HCT116 (cell line): ENCODE results near the gene GSAP. TPM values are rescaled to one million over a fixed set of nuclear protein-coding genes. Genes with fewer than 3 reads are reported as not detected.

Experiments
- ATAC-seq: fragments of 200-7000 bp; cut with Tn5 transposase; 2 replicates; pipeline ENCODE4 v1.9.1; 2020; ENCODE audit warnings: mild to moderate bottlenecking, moderate library complexity
- BruUV-seq: library from RNA; stranded (reverse); fragments of 400-500 nt; replicated peaks from 2 replicates; lab custom pipeline; 2021; lab: Mats Ljungman, UMichigan
- CTCF ChIA-PET: fragments of 300-600 bp; sonication (Branson Sonifier 250); formaldehyde crosslinking; loops from one replicate; lab custom pipeline; 2021; ENCODE audit warnings: antibody characterized with exemption; lab: Charles Lee
- POLR2A ChIA-PET: fragments of 300-600, 350-600 bp; sonication (Branson Sonifier 250); formaldehyde crosslinking; loops from one replicate; lab custom pipeline; 2021; ENCODE audit warnings: antibody characterized with exemption; lab: Charles Lee
- RAD21 ChIA-PET, 2 experiments: fragments of 300-600 bp; sonication (Branson Sonifier 250); formaldehyde crosslinking; loops; one replicate each; lab custom pipeline; 2023; ENCODE audit warnings: low total read pairs in 2 of 2; ENCODE audit not compliant: uncharacterized antibody in 2 of 2, unreplicated experiment in 2 of 2, low non-redundant PET in 1 of 2; lab: Charles Lee
- DNase-seq: peaks from one replicate; pipeline ENCODE4 v3.0.0-alpha.2; 2010; ENCODE audit warnings: low read depth, low spot score
- H2AFZ ChIP-seq: fragments of 200-600 bp; shearing (Covaris generic), sonication (generic); 2 replicates; pipeline ENCODE4 v1.6.1; 2017; ENCODE audit warnings: low read depth, mixed run types, mixed read lengths, antibody characterized with exemption, low read length; ENCODE audit not compliant: poor library complexity, severe bottlenecking
- H3K27ac ChIP-seq: 2 replicates; pipeline ENCODE4 v1.5.1; 2012; ENCODE audit warnings: low read depth, low read length
- H3K27me3 ChIP-seq: fragments of 200-600 bp; sonication (generic); 2 replicates; pipeline ENCODE4 v1.6.1; 2016; ENCODE audit warnings: mixed run types, low read length, mixed read lengths; ENCODE audit not compliant: insufficient read depth
- H3K36me3 ChIP-seq, 2 experiments: fragments of 200-500 bp in 1 of 2; fragments of 200-600 bp in 1 of 2; sonication (Bioruptor generic) in 1 of 2; sonication (generic) in 1 of 2; 2 replicates each; pipeline versions ENCODE4 v1.5.1 to v1.6.1; 2014 to 2016; ENCODE audit warnings: low read length in 2 of 2, inconsistent platforms in 1 of 2, mixed read lengths in 1 of 2, mixed run types in 1 of 2; ENCODE audit not compliant: insufficient read depth in 2 of 2, control insufficient read depth in 1 of 2
- H3K4me1 ChIP-seq, 2 experiments: fragments of 200-600 bp in 1 of 2; sonication (generic) in 1 of 2; 2 replicates each; pipeline versions ENCODE4 v1.5.1 to v1.6.1; 2012 to 2017; ENCODE audit warnings: low read length in 2 of 2, inconsistent platforms in 1 of 2, mild to moderate bottlenecking in 1 of 2, mixed read lengths in 1 of 2, mixed run types in 1 of 2, moderate library complexity in 1 of 2; ENCODE audit not compliant: insufficient read depth in 2 of 2, control insufficient read depth in 1 of 2
- H3K4me2 ChIP-seq: fragments of 200-600 bp; sonication (generic); 2 replicates; pipeline ENCODE4 v1.6.1; 2017; ENCODE audit warnings: mixed run types, low read length, mixed read lengths
- H3K4me3 ChIP-seq, 2 experiments: fragments of 200-600 bp in 1 of 2; sonication (generic) in 1 of 2; replicated peaks in 1 of 2; 2 replicates each; pipeline ENCODE4 v1.5.1; 2011 to 2016; ENCODE audit warnings: low read length in 2 of 2, control low read depth in 1 of 2, low read depth in 1 of 2, mild to moderate bottlenecking in 1 of 2, mixed read lengths in 1 of 2, mixed run types in 1 of 2
- H3K79me2 ChIP-seq: fragments of 200-600 bp; sonication (generic); 2 replicates; pipeline ENCODE4 v1.6.1; 2017; ENCODE audit warnings: mild to moderate bottlenecking, mixed run types, low read length, moderate library complexity, mixed read lengths; ENCODE audit not compliant: insufficient read depth
- H3K9ac ChIP-seq: fragments of 200-600 bp; sonication (generic); 2 replicates; pipeline ENCODE4 v1.6.1; 2016; ENCODE audit warnings: low read length, mixed read lengths
- H3K9me2 ChIP-seq: fragments of 200-600 bp; sonication (generic), shearing (Covaris generic); 2 replicates; pipeline ENCODE4 v1.6.1; 2017; ENCODE audit warnings: mixed run types, mild to moderate bottlenecking, moderate library complexity; ENCODE audit not compliant: insufficient read depth
- H3K9me3 ChIP-seq, 2 experiments: fragments of 200-500 bp in 1 of 2; fragments of 200-600 bp in 1 of 2; sonication (Bioruptor generic) in 1 of 2; sonication (generic) in 1 of 2; 2 replicates each; pipeline ENCODE4 v1.6.1; 2014 to 2017; ENCODE audit warnings: low read length in 2 of 2, mixed read lengths in 2 of 2, inconsistent platforms in 1 of 2, low read depth in 1 of 2, mild to moderate bottlenecking in 1 of 2, mixed run types in 1 of 2, moderate library complexity in 1 of 2; ENCODE audit not compliant: control insufficient read depth in 1 of 2, insufficient read depth in 1 of 2
- H4K20me1 ChIP-seq: fragments of 200-600 bp; sonication (generic), shearing (Covaris generic); 2 replicates; pipeline ENCODE4 v1.6.1; 2017; ENCODE audit warnings: mixed run types, mild to moderate bottlenecking, moderate library complexity; ENCODE audit not compliant: insufficient read depth
- CTCF ChIP-seq, 3 experiments: fragments of 200-600 bp in 1 of 3; sonication (generic) in 1 of 3; IDR thresholded peaks in 2 of 3; conservative IDR thresholded peaks in 1 of 3; 2 replicates each; pipeline ENCODE4 v1.5.1; 2012 to 2017; ENCODE audit warnings: low read depth in 2 of 3, low read length in 2 of 3, antibody characterized with exemption in 1 of 3, borderline replicate concordance in 1 of 3, control low read depth in 1 of 3, mild to moderate bottlenecking in 1 of 3, mixed read lengths in 1 of 3, mixed run types in 1 of 3, moderate library complexity in 1 of 3; ENCODE audit not compliant: insufficient read depth in 1 of 3
- RAD21 ChIP-seq: IDR thresholded peaks from 2 replicates; pipeline ENCODE4 v1.6.1; 2012; ENCODE audit warnings: low read depth, mild to moderate bottlenecking
- REST ChIP-seq: IDR thresholded peaks from 2 replicates; pipeline ENCODE4 v1.6.1; 2012; ENCODE audit warnings: low read depth
- YY1 ChIP-seq: IDR thresholded peaks from 2 replicates; pipeline ENCODE4 v1.6.1; 2011; ENCODE audit warnings: low read length, low read depth, moderate library complexity, mild to moderate bottlenecking; ENCODE audit not compliant: insufficient replicate concordance; ENCODE audit errors: extremely low read depth
- intact Hi-C: fragments of 100-400 bp; cut with micrococcal nuclease; formaldehyde crosslinking; loops from 2 replicates; pipeline ENCODE4 v1.10.0; 2022
- total RNA-seq: library from RNA; stranded (reverse); gene quantifications from one replicate; pipeline ENCODE4 v1.2.1, GENCODE V29; 2021; ENCODE audit not compliant: unreplicated experiment

The GSAP gene
- total RNA-seq, 1 experiment from 2014 or later, result not detected

GRCh38 chr7:77441046-77441445 lies 24.9 kb upstream of the GSAP start (continued):
- TF ChIP-seq REST, result no peak

GRCh38 chr7:77439572-77439971 lies 23.4 kb upstream of the GSAP start:
- intact Hi-C loops, result loop anchor here (5.0 kb wide), 1 partner anchor 318 kb away; no protein-coding TSS in a partner anchor
- Histone ChIP-seq H3K79me2 (no peaks in the 10 kb centered on the region), H4K20me1 (no peaks in the 10 kb centered on the region), H3K27me3 (no peaks in the 10 kb centered on the region), H3K9me2 (no peaks in the 10 kb centered on the region), H3K4me3 (no peak overlapping the region), H3K4me1 (no peaks in the 10 kb centered on the region), H3K27ac (no peak overlapping the region), H3K4me2 (no peak overlapping the region), H3K36me3 (no peaks in the 10 kb centered on the region), H3K9ac (no peak overlapping the region), H2AFZ (no peak overlapping the region), H3K9me3 (no peaks in the 10 kb centered on the region)
- CTCF ChIA-PET, result interaction anchor here (0.6 to 2.2 kb wide), 3 partner anchors 8 to 212 kb away, joined by 3 to 10 read pairs (median 3); no protein-coding TSS in a partner anchor
- DNase-seq (no peak), ATAC-seq (peak; percentile 90)
- POLR2A ChIA-PET, result interaction anchor here (0.6 kb wide), 1 partner anchor 49 kb away, joined by 3 read pairs; no protein-coding TSS in a partner anchor
- BruUV-seq, result no TSS peak
- RAD21 ChIA-PET, result interaction anchor here in 1 of 2 experiments (0.5 kb wide), 1 partner anchor 43 kb away, joined by 3 read pairs; no protein-coding TSS in a partner anchor
- peak; percentile 70 for TF ChIP-seq RAD21
- TF ChIP-seq YY1, result no peak
- TF ChIP-seq CTCF (IDR thresholded peaks at IDR 0.05 in 2 of 3, conservative IDR thresholded peaks at IDR 0.05 in 1 of 3; ENCODE audit: borderline replicate concordance in 1 of 3, insufficient read depth in 1 of 3, low read depth in 2 of 3, low read length in 2 of 3), result peak; percentile 34 to 42 (median 41); a peak in 4 of 6 replicates
